HepG2 (cell line): ENCODE measurements around the gene AWAT2. TPM values are rescaled to one million over a fixed set of nuclear protein-coding genes. Genes with fewer than 3 reads are reported as not detected.

ENCODE experiments used
- ATAC-seq: fragments of 200-7000 bp; cut with Tn5 transposase; 3 replicates; pipeline ENCODE4 v1.9.1; 2020; ENCODE audit warnings: mild to moderate bottlenecking, moderate library complexity
- BruUV-seq: library from RNA; stranded (reverse); fragments of 400-500 nt; replicated peaks from 2 replicates; lab custom pipeline; 2021; lab: Mats Ljungman, UMichigan
- CTCF ChIA-PET: fragments of 300-600 bp; formaldehyde crosslinking; extraction: SDS; loops from one replicate; lab custom pipeline; 2021; ENCODE audit warnings: low total read pairs, inconsistent platforms, low intra/inter-chr PET ratio; lab: Yijun Ruan, JAX
- POLR2A ChIA-PET: fragments of 350-600 bp; sonication (Branson Sonifier 250); formaldehyde crosslinking; loops from one replicate; lab custom pipeline; 2020; ENCODE audit warnings: antibody characterized with exemption, inconsistent platforms; lab: Yijun Ruan, JAX
- DNase-seq: peaks from one replicate; pipeline ENCODE4 v3.0.0-alpha.2; 2015; ENCODE audit warnings: low spot score
- FAIRE-seq: peaks from 3 replicates; lab custom pipeline; 2011; peaks lifted over from hg19 to GRCh38; lab: Jason Lieb, UNC
- H2AFZ ChIP-seq: one replicate; pipeline ENCODE4 v1.6.1; 2011; ENCODE audit warnings: low read length, inconsistent platforms
- H3K27ac ChIP-seq: fragments of 300-600 bp; 3 replicates; pipeline ENCODE4 v1.8.0; 2011; ENCODE audit warnings: mixed run types, mild to moderate bottlenecking, mixed read lengths, low read length, inconsistent platforms; ENCODE audit not compliant: insufficient read depth; ENCODE audit errors: extremely low read length
- H3K27me3 ChIP-seq, 2 experiments: fragments of 200-600 bp in 1 of 2; 2 replicates in 1 of 2; 3 replicates in 1 of 2; pipeline versions ENCODE4 v1.6.0 to v1.8.0; 2011; ENCODE audit warnings: low read length in 2 of 2, mild to moderate bottlenecking in 2 of 2, moderate library complexity in 2 of 2, inconsistent platforms in 1 of 2; ENCODE audit not compliant: insufficient read depth in 2 of 2, control insufficient read depth in 1 of 2
- H3K36me3 ChIP-seq, 2 experiments: fragments of 200-600 bp in 1 of 2; replicated peaks in 1 of 2; 2 replicates in 1 of 2; 3 replicates in 1 of 2; pipeline versions ENCODE4 v1.5.1 to v1.8.0; 2011; ENCODE audit warnings: low read length in 2 of 2, inconsistent platforms in 1 of 2; ENCODE audit not compliant: insufficient read depth in 2 of 2, control insufficient read depth in 1 of 2
- H3K4me1 ChIP-seq: 2 replicates; pipeline ENCODE4 v1.5.1; 2012; ENCODE audit warnings: low read length, inconsistent platforms; ENCODE audit not compliant: insufficient read depth
- H3K4me2 ChIP-seq: 2 replicates; pipeline ENCODE4 v1.6.0; 2011; ENCODE audit warnings: low read depth, low read length, inconsistent platforms
- H3K4me3 ChIP-seq, 3 experiments: fragments of 200-600 bp in 1 of 3; sonication (generic), shearing (Covaris generic) in 1 of 3; replicated peaks in 1 of 3; 2 replicates each; pipeline ENCODE4 v1.5.1; 2011 to 2016; ENCODE audit warnings: low read length in 3 of 3, inconsistent platforms in 2 of 3, low read depth in 2 of 3, mild to moderate bottlenecking in 2 of 3, control low read depth in 1 of 3, mixed read lengths in 1 of 3; ENCODE audit not compliant: insufficient read depth in 1 of 3
- H3K79me2 ChIP-seq: one replicate; pipeline ENCODE4 v1.6.1; 2011; ENCODE audit warnings: low read length, inconsistent platforms; ENCODE audit not compliant: insufficient read depth
- H3K9ac ChIP-seq: 2 replicates; pipeline ENCODE4 v1.6.0; 2011; ENCODE audit warnings: mild to moderate bottlenecking, low read depth, low read length, inconsistent platforms; ENCODE audit not compliant: insufficient read depth
- H3K9me3 ChIP-seq: 2 replicates; pipeline ENCODE4 v1.5.1; 2012; ENCODE audit warnings: mild to moderate bottlenecking, low read length
- H4K20me1 ChIP-seq: 2 replicates; pipeline ENCODE4 v1.6.0; 2011; ENCODE audit warnings: inconsistent platforms, mild to moderate bottlenecking, low read length, moderate library complexity; ENCODE audit not compliant: insufficient read depth
- AGO1 ChIP-seq: fragments of 200-400 bp; formaldehyde crosslinking; IDR thresholded peaks from 2 replicates; pipeline ENCODE4 v1.6.1; 2017; ENCODE audit warnings: mild to moderate bottlenecking, low read depth, low read length, moderate library complexity; ENCODE audit not compliant: poor library complexity, severe bottlenecking
- DPF2 ChIP-seq: sonication (generic); formaldehyde crosslinking; IDR thresholded peaks from 2 replicates; pipeline ENCODE4 v1.4.0; 2020; ENCODE audit warnings: mild to moderate bottlenecking, low read depth, missing genetic modification reagents, borderline replicate concordance
- EHMT2 ChIP-seq: fragments of 200-600 bp; sonication (generic); IDR thresholded peaks from 2 replicates; pipeline ENCODE4 v1.7.0; 2017; ENCODE audit warnings: antibody characterized with exemption, low read depth, low read length, borderline replicate concordance
- FOXJ3 ChIP-seq: sonication (generic); formaldehyde crosslinking; IDR thresholded peaks from 2 replicates; pipeline ENCODE4 v1.4.0; 2020; ENCODE audit warnings: missing genetic modification reagents, mild to moderate bottlenecking, borderline replicate concordance
- KAT2B ChIP-seq: fragments of 150-350 bp; IDR thresholded peaks from 2 replicates; pipeline ENCODE4 v1.6.1; 2014; ENCODE audit warnings: low read depth, low read length, borderline replicate concordance
- MATR3 ChIP-seq: sonication (generic); formaldehyde crosslinking; IDR thresholded peaks from 2 replicates; pipeline ENCODE4 v1.4.0; 2020; ENCODE audit warnings: missing genetic modification reagents
- NFYC ChIP-seq: IDR thresholded peaks from 2 replicates; pipeline ENCODE4 v1.6.1; 2016; ENCODE audit warnings: missing genetic modification reagents, missing compliant biosample characterization
- NR3C1 ChIP-seq: sonication (generic); formaldehyde crosslinking; IDR thresholded peaks from 2 replicates; pipeline ENCODE4 v1.4.0; 2020; ENCODE audit warnings: missing genetic modification reagents
- NRL ChIP-seq: sonication (generic); formaldehyde crosslinking; IDR thresholded peaks from 2 replicates; pipeline ENCODE4 v1.5.0; 2020; ENCODE audit warnings: missing genetic modification reagents, mild to moderate bottlenecking, moderate library complexity, borderline replicate concordance
- ZNF616 ChIP-seq: sonication (generic); formaldehyde crosslinking; IDR thresholded peaks from 2 replicates; pipeline ENCODE4 v1.5.0; 2020; ENCODE audit warnings: low read depth, mild to moderate bottlenecking, missing genetic modification reagents
- ZNF713 ChIP-seq: sonication (generic); formaldehyde crosslinking; IDR thresholded peaks from 2 replicates; pipeline ENCODE4 v1.4.0; 2020; ENCODE audit warnings: mild to moderate bottlenecking, missing genetic modification reagents
- ZNF792 ChIP-seq: IDR thresholded peaks from 2 replicates; pipeline ENCODE4 v1.6.1; 2016
- WGBS: methylation state at CpG from one replicate; pipeline ENCODE4 v1.1.6; 2017; ENCODE audit warnings: low lambda C conversion rate; 5-methylcytosine and 5-hydroxymethylcytosine counted together
- in situ Hi-C: cut with HindIII; loops from 2 replicates; pipeline ENCODE4 v1.10.0; 2017; ENCODE audit warnings: low pct_unique_long_range_greater_than_20kb; ENCODE audit not compliant: extremely low pct_ligation_motif_present
- intact Hi-C: fragments of 100-400 bp; cut with micrococcal nuclease; formaldehyde crosslinking; loops from one replicate; pipeline ENCODE4 v1.10.0; 2022; ENCODE audit not compliant: unreplicated experiment
- polyA plus RNA-seq, 8 experiments: library from polyadenylated mRNA; depleted of rRNA in 3 of 8; stranded (reverse) in 7 of 8; unstranded in 1 of 8; fragments of >200 nt; fragmentation: Illumina TruSeq in 4 of 8; extraction: Trizol in 4 of 8; gene quantifications; 2 replicates each; pipeline versions ENCODE4 v1.2.1 to v1.2.3, GENCODE V29; 2011 to 2016; ENCODE audit warnings: low read depth in 4 of 8, missing spikeins in 1 of 8, mixed read lengths in 1 of 8; ENCODE audit not compliant: insufficient read depth in 1 of 8
- total RNA-seq, 5 experiments: library from RNA; depleted of rRNA; stranded (reverse); fragments of >200 nt; fragmentation: Illumina TruSeq; extraction: Trizol; gene quantifications; 2 replicates each; pipeline ENCODE4 v1.2.3, GENCODE V29; 2016; ENCODE audit warnings: low read depth in 1 of 5
- TF ChIP-seq, protein P1 (sequence below): sonication (generic); formaldehyde crosslinking; IDR thresholded peaks from 2 replicates; pipeline ENCODE4 v1.4.0; 2020; ENCODE audit warnings: mild to moderate bottlenecking, low read depth, missing genetic modification reagents
- TF ChIP-seq, protein P2 (sequence below): sonication (generic); formaldehyde crosslinking; IDR thresholded peaks from 2 replicates; pipeline ENCODE4 v1.4.0; 2020; ENCODE audit warnings: missing genetic modification reagents, low read depth, mild to moderate bottlenecking, borderline replicate concordance
- TF ChIP-seq, protein P3 (sequence below): IDR thresholded peaks from 2 replicates; pipeline ENCODE4 v1.4.0; 2020; ENCODE audit warnings: mild to moderate bottlenecking, missing genetic modification reagents

Gene AWAT2
- total and polyA plus RNA-seq, 2 of the 13 experiments (the other 11 are each of a cell fraction or from before 2014, with no cell fraction given), result not detected

DNA sequence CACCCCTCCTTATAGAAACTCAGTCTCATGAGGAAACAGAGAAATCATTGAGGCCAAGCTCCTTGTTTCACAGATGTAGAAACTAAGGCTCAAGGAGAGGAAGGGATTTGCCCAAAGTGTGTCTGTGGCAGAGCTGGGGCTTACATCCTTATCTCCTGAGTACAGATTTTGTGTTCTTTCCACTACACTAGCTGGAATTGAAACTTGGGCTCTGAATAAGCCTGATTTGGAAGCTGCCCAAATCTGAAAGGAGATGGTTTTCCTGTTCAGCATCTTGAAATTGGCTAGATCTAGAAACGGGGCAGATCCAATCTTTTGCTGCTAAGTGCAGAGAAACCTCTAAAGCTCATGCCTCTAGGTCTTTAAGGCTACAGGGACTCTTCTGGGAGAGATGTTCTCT is 24.3 kb downstream of the AWAT2 start:
- POLR2A ChIA-PET, result no interaction called here
- H3K4me2 ChIP-seq, result no peak overlapping the region
- H2AFZ ChIP-seq, result no peak overlapping the region
- no peaks in the 10 kb centered on the region for H4K20me1 ChIP-seq
- WGBS, result 83% methylated on average over 1 of the region's 1 CpG
- in situ Hi-C loops (no loop called here), intact Hi-C loops (no loop called here)
- DNase-seq, result no peak
- no peaks in the 10 kb centered on the region for H3K9me3 ChIP-seq
- H3K79me2 ChIP-seq, result no peaks in the 10 kb centered on the region
- no peaks in the 10 kb centered on the region for H3K4me1 ChIP-seq
- no peak for FAIRE-seq
- no peaks in the 10 kb centered on the region for H3K36me3 ChIP-seq
- H3K27me3 ChIP-seq, result no peaks in the 10 kb centered on the region
- no TSS peak for BruUV-seq
- no peak overlapping the region for H3K27ac ChIP-seq
- no peak for ATAC-seq
- CTCF ChIA-PET, result no interaction called here
- H3K9ac ChIP-seq, result no peak overlapping the region
- H3K4me3 ChIP-seq, result no peak overlapping the region
- TF ChIP-seq NFYC, result no peak
- TF ChIP-seq FOXJ3 (CRISPR knock-in tag), result no peak
- TF ChIP-seq ZNF616 (CRISPR knock-in tag), result no peak
- TF ChIP-seq, protein P1, sequence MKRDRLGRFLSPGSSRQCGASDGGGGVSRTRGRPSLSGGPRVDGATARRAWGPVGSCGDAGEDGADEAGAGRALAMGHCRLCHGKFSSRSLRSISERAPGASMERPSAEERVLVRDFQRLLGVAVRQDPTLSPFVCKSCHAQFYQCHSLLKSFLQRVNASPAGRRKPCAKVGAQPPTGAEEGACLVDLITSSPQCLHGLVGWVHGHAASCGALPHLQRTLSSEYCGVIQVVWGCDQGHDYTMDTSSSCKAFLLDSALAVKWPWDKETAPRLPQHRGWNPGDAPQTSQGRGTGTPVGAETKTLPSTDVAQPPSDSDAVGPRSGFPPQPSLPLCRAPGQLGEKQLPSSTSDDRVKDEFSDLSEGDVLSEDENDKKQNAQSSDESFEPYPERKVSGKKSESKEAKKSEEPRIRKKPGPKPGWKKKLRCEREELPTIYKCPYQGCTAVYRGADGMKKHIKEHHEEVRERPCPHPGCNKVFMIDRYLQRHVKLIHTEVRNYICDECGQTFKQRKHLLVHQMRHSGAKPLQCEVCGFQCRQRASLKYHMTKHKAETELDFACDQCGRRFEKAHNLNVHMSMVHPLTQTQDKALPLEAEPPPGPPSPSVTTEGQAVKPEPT (CRISPR knock-in tag), result no peak
- no peak for TF ChIP-seq EHMT2
- TF ChIP-seq, protein P2, sequence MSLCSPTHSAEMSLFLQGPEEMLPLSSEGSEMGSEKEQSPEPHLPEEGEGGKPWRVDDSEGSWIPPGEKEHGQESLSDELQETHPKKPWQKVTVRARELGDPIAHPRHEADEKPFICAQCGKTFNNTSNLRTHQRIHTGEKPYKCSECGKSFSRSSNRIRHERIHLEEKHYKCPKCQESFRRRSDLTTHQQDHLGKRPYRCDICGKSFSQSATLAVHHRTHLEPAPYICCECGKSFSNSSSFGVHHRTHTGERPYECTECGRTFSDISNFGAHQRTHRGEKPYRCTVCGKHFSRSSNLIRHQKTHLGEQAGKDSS, result no peak
- no peak for TF ChIP-seq ZNF792
- no peak for TF ChIP-seq NRL
- no peak for TF ChIP-seq NR3C1 (CRISPR knock-in tag)
- TF ChIP-seq AGO1, result no peak
- TF ChIP-seq, protein P3, sequence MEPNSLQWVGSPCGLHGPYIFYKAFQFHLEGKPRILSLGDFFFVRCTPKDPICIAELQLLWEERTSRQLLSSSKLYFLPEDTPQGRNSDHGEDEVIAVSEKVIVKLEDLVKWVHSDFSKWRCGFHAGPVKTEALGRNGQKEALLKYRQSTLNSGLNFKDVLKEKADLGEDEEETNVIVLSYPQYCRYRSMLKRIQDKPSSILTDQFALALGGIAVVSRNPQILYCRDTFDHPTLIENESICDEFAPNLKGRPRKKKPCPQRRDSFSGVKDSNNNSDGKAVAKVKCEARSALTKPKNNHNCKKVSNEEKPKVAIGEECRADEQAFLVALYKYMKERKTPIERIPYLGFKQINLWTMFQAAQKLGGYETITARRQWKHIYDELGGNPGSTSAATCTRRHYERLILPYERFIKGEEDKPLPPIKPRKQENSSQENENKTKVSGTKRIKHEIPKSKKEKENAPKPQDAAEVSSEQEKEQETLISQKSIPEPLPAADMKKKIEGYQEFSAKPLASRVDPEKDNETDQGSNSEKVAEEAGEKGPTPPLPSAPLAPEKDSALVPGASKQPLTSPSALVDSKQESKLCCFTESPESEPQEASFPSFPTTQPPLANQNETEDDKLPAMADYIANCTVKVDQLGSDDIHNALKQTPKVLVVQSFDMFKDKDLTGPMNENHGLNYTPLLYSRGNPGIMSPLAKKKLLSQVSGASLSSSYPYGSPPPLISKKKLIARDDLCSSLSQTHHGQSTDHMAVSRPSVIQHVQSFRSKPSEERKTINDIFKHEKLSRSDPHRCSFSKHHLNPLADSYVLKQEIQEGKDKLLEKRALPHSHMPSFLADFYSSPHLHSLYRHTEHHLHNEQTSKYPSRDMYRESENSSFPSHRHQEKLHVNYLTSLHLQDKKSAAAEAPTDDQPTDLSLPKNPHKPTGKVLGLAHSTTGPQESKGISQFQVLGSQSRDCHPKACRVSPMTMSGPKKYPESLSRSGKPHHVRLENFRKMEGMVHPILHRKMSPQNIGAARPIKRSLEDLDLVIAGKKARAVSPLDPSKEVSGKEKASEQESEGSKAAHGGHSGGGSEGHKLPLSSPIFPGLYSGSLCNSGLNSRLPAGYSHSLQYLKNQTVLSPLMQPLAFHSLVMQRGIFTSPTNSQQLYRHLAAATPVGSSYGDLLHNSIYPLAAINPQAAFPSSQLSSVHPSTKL (CRISPR knock-in tag), result no peak
- TF ChIP-seq KAT2B, result no peak
- no peak for TF ChIP-seq DPF2
- TF ChIP-seq ZNF713 (CRISPR knock-in tag), result no peak
- TF ChIP-seq MATR3, result no peak
